ENCODE results near the gene TAP1. TPM values are rescaled to one million over a fixed set of nuclear protein-coding genes. Genes with fewer than 3 reads are reported as not detected.

TAP1 gene
- total and polyA plus RNA-seq, 2 donors (not counting 1 experiment from before 2014, with no cell fraction given): 126 to 184 TPM

DNA sequence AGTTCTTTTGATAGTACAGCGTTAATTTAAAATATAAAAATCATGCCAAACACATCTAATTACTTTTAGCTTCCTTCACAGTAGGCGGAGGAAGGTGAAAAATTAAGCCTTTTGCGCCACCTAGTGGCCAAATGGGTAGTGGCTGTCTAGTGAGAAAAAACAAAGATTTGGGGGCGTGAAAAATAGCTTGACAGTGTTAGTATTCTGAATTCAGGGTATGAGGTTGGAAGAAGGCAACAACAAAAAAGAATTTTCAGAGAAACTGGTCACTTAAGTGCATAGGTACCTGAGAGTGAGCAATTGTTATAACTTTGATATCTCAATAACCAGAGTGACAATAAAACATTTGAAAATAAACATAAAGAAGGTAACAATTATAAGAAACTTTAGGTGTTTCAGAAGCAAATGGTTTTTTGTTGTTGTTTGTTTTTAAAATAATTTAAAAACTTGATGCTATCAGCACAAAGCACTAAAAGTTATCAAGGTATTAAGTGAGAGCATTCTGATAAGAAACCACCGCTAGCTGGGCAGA, 14.8 kb upstream of the TAP1 start:
- Histone ChIP-seq H3K4me2 (replicated peaks; ENCODE audit: low read depth, low read length, poor library complexity, severe bottlenecking) (peak overlapping the region; percentile 63), H3K27me3 (replicated peaks in 1 of 4; ENCODE audit: control extremely low read depth in 1 of 4, control insufficient read depth in 3 of 4, insufficient read depth in 4 of 4, low read length in 3 of 4) (no peaks in the 10 kb centered on the region), H3K79me2 (ENCODE audit: control insufficient read depth, insufficient read depth, low read length) (no peaks in the 10 kb centered on the region), H3K9ac (ENCODE audit: low read length) (no peak overlapping the region), H3K27ac (ENCODE audit: low read length in 2 of 2) (no peak overlapping the region), H3K36me3 (replicated peaks in 1 of 2; ENCODE audit: control extremely low read depth in 1 of 2, control insufficient read depth in 1 of 2, extremely low read depth in 1 of 2, insufficient read depth in 2 of 2, low read length in 1 of 2) (peaks cover 0 to 2% of the 10 kb centered on the region in 2 experiments), H3K9me3 (ENCODE audit: control extremely low read depth in 1 of 3, control insufficient read depth in 2 of 3, insufficient read depth in 1 of 3, low read length in 2 of 3) (peaks cover 0 to 4% (median 0%) of the 10 kb centered on the region in 3 donors), H3K4me1 (ENCODE audit: control insufficient read depth in 2 of 2, insufficient read depth in 2 of 2, low read length in 2 of 2) (peaks cover 27 to 28% of the 10 kb centered on the region in 2 donors), H3K4me3 (ENCODE audit: control extremely low read depth in 1 of 5, extremely low read depth in 1 of 5, insufficient read depth in 1 of 5, low read depth in 2 of 5, low read length in 4 of 5) (no peak overlapping the region), H4K20me1 (ENCODE audit: control insufficient read depth, insufficient read depth, low read length, poor library complexity, severe bottlenecking) (no peaks in the 10 kb centered on the region), H2AFZ (ENCODE audit: insufficient read depth, low read depth, low read length, poor library complexity, severe bottlenecking) (no peak overlapping the region)
- intact Hi-C loops (cut with micrococcal nuclease): loop anchor here (1.0 to 5.0 kb wide), 7 partner anchors 14 to 453 kb away; partner anchors contain the start of genes HLA-DOB, PSMB9 and TAP2
- ATAC-seq (ENCODE audit: low read depth) (peak; percentile 64), DNase-seq (peak; percentile 91)
- Mint-ChIP-seq H3K27me3 (no peaks in the 10 kb centered on the region), H3K4me3 (no peak overlapping the region), H3K27ac (no peak overlapping the region), H3K4me1 (peaks cover 30% of the 10 kb centered on the region), H3K9me3 (ENCODE audit: insufficient read depth) (no peaks in the 10 kb centered on the region)
- POLR2A ChIA-PET: interaction anchor here (0.6 to 2.8 kb wide), 11 partner anchors 10 to 176 kb away, joined by 3 to 37 read pairs (median 5); partner anchors contain the start of genes PSMB8, PSMB9, TAP1 and TAP2
- TF ChIP-seq EZH2 (IDR thresholded peaks at IDR 0.05; ENCODE audit: borderline replicate concordance, insufficient read depth, low read depth, low read length, poor library complexity, severe bottlenecking): no peak
- TF ChIP-seq, protein P1, sequence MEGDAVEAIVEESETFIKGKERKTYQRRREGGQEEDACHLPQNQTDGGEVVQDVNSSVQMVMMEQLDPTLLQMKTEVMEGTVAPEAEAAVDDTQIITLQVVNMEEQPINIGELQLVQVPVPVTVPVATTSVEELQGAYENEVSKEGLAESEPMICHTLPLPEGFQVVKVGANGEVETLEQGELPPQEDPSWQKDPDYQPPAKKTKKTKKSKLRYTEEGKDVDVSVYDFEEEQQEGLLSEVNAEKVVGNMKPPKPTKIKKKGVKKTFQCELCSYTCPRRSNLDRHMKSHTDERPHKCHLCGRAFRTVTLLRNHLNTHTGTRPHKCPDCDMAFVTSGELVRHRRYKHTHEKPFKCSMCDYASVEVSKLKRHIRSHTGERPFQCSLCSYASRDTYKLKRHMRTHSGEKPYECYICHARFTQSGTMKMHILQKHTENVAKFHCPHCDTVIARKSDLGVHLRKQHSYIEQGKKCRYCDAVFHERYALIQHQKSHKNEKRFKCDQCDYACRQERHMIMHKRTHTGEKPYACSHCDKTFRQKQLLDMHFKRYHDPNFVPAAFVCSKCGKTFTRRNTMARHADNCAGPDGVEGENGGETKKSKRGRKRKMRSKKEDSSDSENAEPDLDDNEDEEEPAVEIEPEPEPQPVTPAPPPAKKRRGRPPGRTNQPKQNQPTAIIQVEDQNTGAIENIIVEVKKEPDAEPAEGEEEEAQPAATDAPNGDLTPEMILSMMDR (IDR thresholded peaks at IDR 0.05): peak; percentile 94
- WGBS (ENCODE audit: insufficient coverage): 0% methylated on average over 1 of the region's 5 CpGs
- CTCF ChIA-PET: interaction anchor here (0.5 to 9.6 kb wide), 71 partner anchors 10 to 774 kb away, joined by 3 to 249 read pairs (median 5); partner anchors contain the start of genes BRD2, HLA-DMA, HLA-DMB and HLA-DOB
